Astrocyte (in vitro differentiated cells and primary cell): Measurements from ENCODE around the gene MLXIPL. TPM values are rescaled to one million over a fixed set of nuclear protein-coding genes. Genes with fewer than 3 reads are reported as not detected.
A peak's percentile ranks its signal among the peaks of the same experiment; 100 is the strongest.

ENCODE experiments used
- DNase-seq: peaks from one replicate; pipeline ENCODE4 v3.0.0-alpha.2; 2010; ENCODE audit warnings: low read depth
- FAIRE-seq: peaks from 2 replicates; lab custom pipeline; 2011; peaks lifted over from hg19 to GRCh38; lab: Jason Lieb, UNC
- H2AFZ ChIP-seq: 2 replicates; pipeline ENCODE4 v1.6.0; 2012; ENCODE audit warnings: low read depth, low read length, inconsistent platforms
- H3K27ac ChIP-seq: 2 replicates; pipeline ENCODE4 v1.5.1; 2011; ENCODE audit warnings: low read depth, low read length, inconsistent platforms
- H3K27me3 ChIP-seq: 2 replicates; pipeline ENCODE4 v1.6.0; 2011; ENCODE audit warnings: low read length, inconsistent platforms; ENCODE audit not compliant: insufficient read depth
- H3K36me3 ChIP-seq: 2 replicates; pipeline ENCODE4 v1.5.1; 2011; ENCODE audit warnings: low read length, inconsistent platforms; ENCODE audit not compliant: insufficient read depth
- H3K4me1 ChIP-seq: 2 replicates; pipeline ENCODE4 v1.5.1; 2011; ENCODE audit warnings: low read length, inconsistent platforms; ENCODE audit not compliant: insufficient read depth
- H3K4me2 ChIP-seq: 2 replicates; pipeline ENCODE4 v1.6.0; 2012; ENCODE audit warnings: low read length, inconsistent platforms
- H3K4me3 ChIP-seq: 2 replicates; pipeline ENCODE4 v1.5.1; 2011; ENCODE audit warnings: low read depth, mild to moderate bottlenecking, low read length, inconsistent platforms; ENCODE audit not compliant: insufficient read depth
- H3K79me2 ChIP-seq: 2 replicates; pipeline ENCODE4 v1.6.0; 2012; ENCODE audit warnings: mild to moderate bottlenecking, low read length, inconsistent platforms; ENCODE audit not compliant: insufficient read depth
- H3K9ac ChIP-seq: 2 replicates; pipeline ENCODE4 v1.6.0; 2012; ENCODE audit warnings: mild to moderate bottlenecking, low read length, inconsistent platforms
- H3K9me3 ChIP-seq: 2 replicates; pipeline ENCODE4 v1.5.1; 2012; ENCODE audit warnings: low read depth, mild to moderate bottlenecking, low read length, inconsistent platforms; ENCODE audit not compliant: insufficient read depth
- H4K20me1 ChIP-seq: 2 replicates; pipeline ENCODE4 v1.6.0; 2012; ENCODE audit warnings: low read length, inconsistent platforms; ENCODE audit not compliant: insufficient read depth
- H3K27ac Mint-ChIP-seq: one replicate; pipeline ENCODE4 v1.8.0; 2021; ENCODE audit warnings: mild to moderate bottlenecking, mixed read lengths; ENCODE audit not compliant: unreplicated experiment
- H3K27me3 Mint-ChIP-seq: one replicate; pipeline ENCODE4 v1.8.0; 2021; ENCODE audit warnings: low read depth, mixed read lengths; ENCODE audit not compliant: unreplicated experiment
- H3K36me3 Mint-ChIP-seq: one replicate; pipeline ENCODE4 v1.8.0; 2021; ENCODE audit warnings: low read depth, mixed read lengths; ENCODE audit not compliant: unreplicated experiment
- H3K4me1 Mint-ChIP-seq: one replicate; pipeline ENCODE4 v1.8.0; 2021; ENCODE audit warnings: low read depth, mixed read lengths; ENCODE audit not compliant: unreplicated experiment
- H3K4me3 Mint-ChIP-seq: one replicate; pipeline ENCODE4 v1.8.0; 2021; ENCODE audit warnings: mild to moderate bottlenecking, moderate library complexity, mixed read lengths; ENCODE audit not compliant: unreplicated experiment
- H3K9me3 Mint-ChIP-seq: one replicate; pipeline ENCODE4 v1.8.0; 2021; ENCODE audit warnings: mild to moderate bottlenecking, mixed read lengths; ENCODE audit not compliant: unreplicated experiment
- EZH2 ChIP-seq: IDR thresholded peaks from 2 replicates; pipeline ENCODE4 v1.6.1; 2012; ENCODE audit warnings: mild to moderate bottlenecking, low read length, inconsistent platforms; ENCODE audit not compliant: insufficient read depth
- total RNA-seq: library from RNA; stranded (reverse); gene quantifications from 2 replicates; pipeline ENCODE4 v1.2.1, GENCODE V29; 2021
- TF ChIP-seq, protein P1 (sequence below): IDR thresholded peaks from 2 replicates; pipeline ENCODE4 v1.5.1; 2011; ENCODE audit warnings: low read depth, mild to moderate bottlenecking, inconsistent platforms, low read length, moderate library complexity; ENCODE audit not compliant: insufficient read depth

Gene MLXIPL
- total RNA-seq, 1 donor from 2014 or later = 0.41 TPM

GRCh38 chr7:73624669-73625001, 313 bp upstream of the MLXIPL start:
- Histone ChIP-seq H3K9me3 (no peaks in the 10 kb centered on the region), H3K27me3 (peaks cover 51% of the 10 kb centered on the region), H2AFZ (no peak overlapping the region), H3K36me3 (no peaks in the 10 kb centered on the region), H3K9ac (no peak overlapping the region), H3K4me3 (no peak overlapping the region), H3K4me1 (peaks cover 7% of the 10 kb centered on the region), H4K20me1 (no peaks in the 10 kb centered on the region), H3K27ac (no peak overlapping the region), H3K4me2 (peak overlapping the region; percentile 84), H3K79me2 (no peaks in the 10 kb centered on the region)
- no peak for FAIRE-seq
- no peaks in the 10 kb centered on the region for H3K9me3 Mint-ChIP-seq
- H3K4me1 Mint-ChIP-seq = no peaks in the 10 kb centered on the region
- H3K36me3 Mint-ChIP-seq = no peaks in the 10 kb centered on the region
- no peak for DNase-seq
- no peak overlapping the region for H3K27ac Mint-ChIP-seq
- TF ChIP-seq, protein P1, sequence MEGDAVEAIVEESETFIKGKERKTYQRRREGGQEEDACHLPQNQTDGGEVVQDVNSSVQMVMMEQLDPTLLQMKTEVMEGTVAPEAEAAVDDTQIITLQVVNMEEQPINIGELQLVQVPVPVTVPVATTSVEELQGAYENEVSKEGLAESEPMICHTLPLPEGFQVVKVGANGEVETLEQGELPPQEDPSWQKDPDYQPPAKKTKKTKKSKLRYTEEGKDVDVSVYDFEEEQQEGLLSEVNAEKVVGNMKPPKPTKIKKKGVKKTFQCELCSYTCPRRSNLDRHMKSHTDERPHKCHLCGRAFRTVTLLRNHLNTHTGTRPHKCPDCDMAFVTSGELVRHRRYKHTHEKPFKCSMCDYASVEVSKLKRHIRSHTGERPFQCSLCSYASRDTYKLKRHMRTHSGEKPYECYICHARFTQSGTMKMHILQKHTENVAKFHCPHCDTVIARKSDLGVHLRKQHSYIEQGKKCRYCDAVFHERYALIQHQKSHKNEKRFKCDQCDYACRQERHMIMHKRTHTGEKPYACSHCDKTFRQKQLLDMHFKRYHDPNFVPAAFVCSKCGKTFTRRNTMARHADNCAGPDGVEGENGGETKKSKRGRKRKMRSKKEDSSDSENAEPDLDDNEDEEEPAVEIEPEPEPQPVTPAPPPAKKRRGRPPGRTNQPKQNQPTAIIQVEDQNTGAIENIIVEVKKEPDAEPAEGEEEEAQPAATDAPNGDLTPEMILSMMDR = no peak
- TF ChIP-seq EZH2 = no peak
- no peak overlapping the region for H3K4me3 Mint-ChIP-seq
- H3K27me3 Mint-ChIP-seq = peaks cover 54% of the 10 kb centered on the region

DNA sequence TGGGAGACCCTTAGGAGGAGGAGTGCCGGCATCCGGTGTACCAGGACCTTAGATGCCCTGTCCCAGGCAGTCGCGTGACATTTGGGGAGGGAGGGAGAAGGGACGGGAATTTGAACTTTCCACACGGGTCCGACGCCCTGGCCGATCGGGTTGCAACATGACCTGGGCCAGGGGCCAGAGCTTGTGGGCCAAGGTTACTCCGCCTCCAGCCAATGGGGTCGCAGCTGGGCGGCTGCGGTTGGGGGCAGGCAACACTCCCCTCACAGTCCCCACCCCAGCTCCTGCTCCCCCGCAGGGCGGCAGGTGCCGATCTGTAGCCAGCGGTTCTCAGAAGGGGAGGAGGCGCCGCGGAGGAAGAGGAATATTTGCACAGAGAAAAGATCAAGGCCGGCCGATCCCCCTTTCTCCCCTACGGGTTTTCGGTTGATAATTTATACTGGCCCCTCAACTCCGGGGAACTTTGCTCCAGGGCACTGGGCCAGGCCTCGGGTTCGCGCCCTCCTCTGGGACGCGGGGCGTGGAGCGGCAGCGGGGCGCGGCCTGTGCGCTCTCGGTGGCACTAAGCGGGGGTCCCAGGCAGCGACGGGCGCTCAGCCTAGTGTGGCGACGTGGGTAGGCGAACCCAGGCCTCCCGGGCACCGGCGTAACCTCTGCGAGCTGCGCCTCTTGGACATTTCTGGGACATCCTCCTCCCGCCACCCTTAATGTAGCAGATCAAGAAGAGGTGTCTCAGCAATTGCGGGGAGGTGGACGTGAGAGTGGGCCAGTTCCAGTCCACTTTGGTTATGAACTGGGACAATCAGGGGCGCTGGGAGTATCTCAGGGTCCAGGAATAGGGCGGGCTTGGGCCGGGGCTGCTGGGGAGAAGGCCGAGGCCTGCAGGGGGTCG, 1.2 kb downstream of the MLXIPL start:
- Histone ChIP-seq H3K9me3 (no peaks in the 10 kb centered on the region), H3K27me3 (peaks cover 45% of the 10 kb centered on the region), H3K4me2 (no peak overlapping the region), H2AFZ (no peak overlapping the region), H4K20me1 (no peaks in the 10 kb centered on the region), H3K36me3 (no peaks in the 10 kb centered on the region), H3K4me1 (peaks cover 7% of the 10 kb centered on the region), H3K79me2 (no peaks in the 10 kb centered on the region), H3K27ac (no peak overlapping the region), H3K9ac (no peak overlapping the region), H3K4me3 (no peak overlapping the region)
- peak overlapping the region; percentile 54 for H3K4me3 Mint-ChIP-seq
- TF ChIP-seq, protein P1 = no peak
- peak; percentile 99 for TF ChIP-seq EZH2
- H3K4me1 Mint-ChIP-seq = no peaks in the 10 kb centered on the region
- no peaks in the 10 kb centered on the region for H3K36me3 Mint-ChIP-seq
- H3K27me3 Mint-ChIP-seq = peaks cover 47% of the 10 kb centered on the region
- H3K27ac Mint-ChIP-seq = peak overlapping the region; percentile 34
- no peak for DNase-seq
- no peak for FAIRE-seq
- no peaks in the 10 kb centered on the region for H3K9me3 Mint-ChIP-seq

GRCh38 chr7:73622527-73622908, 1.8 kb downstream of the MLXIPL start:
- peaks cover 41% of the 10 kb centered on the region for H3K27me3 ChIP-seq
- no peak overlapping the region for H2AFZ ChIP-seq
- Mint-ChIP-seq H3K27ac (no peak overlapping the region), H3K27me3 (peaks cover 40% of the 10 kb centered on the region), H3K36me3 (no peaks in the 10 kb centered on the region), H3K9me3 (no peaks in the 10 kb centered on the region), H3K4me1 (no peaks in the 10 kb centered on the region), H3K4me3 (no peak overlapping the region)
- H3K36me3 ChIP-seq = no peaks in the 10 kb centered on the region
- H3K4me3 ChIP-seq = no peak overlapping the region
- FAIRE-seq (no peak), DNase-seq (no peak)
- H3K4me1 ChIP-seq = peaks cover 7% of the 10 kb centered on the region
- no peak overlapping the region for H3K9ac ChIP-seq
- H3K27ac ChIP-seq = no peak overlapping the region
- no peaks in the 10 kb centered on the region for H3K79me2 ChIP-seq
- no peaks in the 10 kb centered on the region for H3K9me3 ChIP-seq
- H3K4me2 ChIP-seq = no peak overlapping the region
- no peak for TF ChIP-seq EZH2
- TF ChIP-seq, protein P1 = no peak
- no peaks in the 10 kb centered on the region for H4K20me1 ChIP-seq
